Lower leg skin (tissue), 4 donors: ENCODE results near the gene GPD1. TPM values are rescaled to one million over a fixed set of nuclear protein-coding genes. Genes with fewer than 3 reads are reported as not detected.
"Not testable (repeated sequence)": the region's sequence is repeated elsewhere in the genome, so short reads cannot be mapped to it uniquely, and the experiment has no call there.

ENCODE experiments used
- DNase-seq, 2 donors: peaks; one replicate each; pipeline ENCODE4 v3.0.0-alpha.2; 2019; ENCODE audit warnings: low spot score in 2 of 2
- H3K4me3 ChIP-seq: fragments of 200-600 bp; sonication (generic); 2 replicates; pipeline ENCODE4 v1.5.1; 2017; ENCODE audit warnings: mild to moderate bottlenecking, low read depth; ENCODE audit not compliant: poor library complexity, severe bottlenecking
- CTCF ChIP-seq, 3 donors: fragments of 450-650 bp; IDR thresholded peaks; one replicate each; pipeline ENCODE4 v1.5.1; 2016; ENCODE audit warnings: antibody characterized with exemption in 3 of 3, mild to moderate bottlenecking in 3 of 3, moderate library complexity in 2 of 3
- POLR2A ChIP-seq, 2 donors: fragments of 450-650 bp; IDR thresholded peaks; one replicate each; pipeline ENCODE4 v1.6.1; 2016 to 2017; ENCODE audit warnings: antibody characterized with exemption in 2 of 2, mild to moderate bottlenecking in 1 of 2, moderate library complexity in 1 of 2
- WGBS, 2 donors: methylation state at CpG; one replicate each; pipeline ENCODE4 v1.1.5; 2018; 5-methylcytosine and 5-hydroxymethylcytosine counted together
- intact Hi-C: fragments of 100-400 bp; cut with DNase I; formaldehyde crosslinking; loops from one replicate; pipeline ENCODE4 v1.15.0; 2023; ENCODE audit warnings: low total_unique reads
- total RNA-seq, 4 donors: library from RNA; depleted of rRNA; stranded (reverse); fragments of >200 nt; gene quantifications; one replicate each; pipeline ENCODE4 v1.1.0, GENCODE V29; 2016

GPD1 gene
- total RNA-seq, 4 donors from 2014 or later, result 29.9 to 38.8 (median 36.7) TPM

DNA sequence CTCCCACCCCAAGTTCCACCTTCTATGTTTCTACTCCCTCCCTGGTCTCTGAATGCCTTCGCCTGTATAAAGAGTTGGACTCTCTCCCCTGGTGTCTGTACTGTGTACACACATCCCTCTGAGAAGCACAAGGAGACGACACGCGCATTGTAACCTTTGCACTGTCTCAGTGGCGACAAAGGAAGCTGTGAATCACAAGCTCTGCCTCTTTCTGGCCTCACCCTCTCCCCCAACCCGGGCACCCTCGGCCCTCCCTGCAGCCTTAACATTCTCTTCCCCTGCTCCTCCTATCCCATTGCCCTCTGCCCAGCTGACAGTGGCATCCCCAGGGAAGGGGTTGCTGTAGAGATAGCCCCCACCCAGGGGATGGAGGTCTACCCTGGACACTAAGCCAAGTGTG, 21.2 kb upstream of the GPD1 start:
- H3K4me3 ChIP-seq, result no peak overlapping the region
- WGBS, 2 donors, result 82 to 84% methylated on average over 7 of the region's 7 CpGs
- no peak for DNase-seq
- intact Hi-C loops, result no loop called here
- no peak for TF ChIP-seq POLR2A (IDR thresholded peaks at IDR 0.05)
- no peak for TF ChIP-seq CTCF (IDR thresholded peaks at IDR 0.05)

GRCh38 chr12:50083301-50083700, 20.5 kb upstream of the GPD1 start:
- intact Hi-C loops, result no loop called here
- H3K4me3 ChIP-seq, result no peak overlapping the region
- TF ChIP-seq CTCF (IDR thresholded peaks at IDR 0.05), result no peak
- no peak for TF ChIP-seq POLR2A (IDR thresholded peaks at IDR 0.05)
- DNase-seq, result no peak
- WGBS, 2 donors, result 83 to 91% methylated on average over 1 of the region's 1 CpG

GRCh38 chr12:50084409-50084774, 19.4 kb upstream of the GPD1 start:
- intact Hi-C loops, DNase-seq: not testable (repeated sequence)
- WGBS, 2 donors, result 37 to 39% methylated on average over 7 of the region's 7 CpGs

GRCh38 chr12:50084775-50085614, 18.8 kb upstream of the GPD1 start, which contains the start of gene SMARCD1:
Gene SMARCD1 (plus strand): TSS chr12:50085342. CDS start chr12:50085370, 28 bp downstream.
- no peak for TF ChIP-seq POLR2A (IDR thresholded peaks at IDR 0.05)
- TF ChIP-seq CTCF (IDR thresholded peaks at IDR 0.05), result no peak
- 0 to 1% methylated on average over 33 to 40 of the region's 69 CpGs for WGBS, 2 donors
- peak; percentile 89 to 98 for DNase-seq
- intact Hi-C loops, result no loop called here
- peak within 1 kb of the TSS; percentile 69 for H3K4me3 ChIP-seq

More at GRCh38 chr12:50084409-50084774, 19.4 kb upstream of the GPD1 start:
- H3K4me3 ChIP-seq, result peak overlapping the region; percentile 69

DNA sequence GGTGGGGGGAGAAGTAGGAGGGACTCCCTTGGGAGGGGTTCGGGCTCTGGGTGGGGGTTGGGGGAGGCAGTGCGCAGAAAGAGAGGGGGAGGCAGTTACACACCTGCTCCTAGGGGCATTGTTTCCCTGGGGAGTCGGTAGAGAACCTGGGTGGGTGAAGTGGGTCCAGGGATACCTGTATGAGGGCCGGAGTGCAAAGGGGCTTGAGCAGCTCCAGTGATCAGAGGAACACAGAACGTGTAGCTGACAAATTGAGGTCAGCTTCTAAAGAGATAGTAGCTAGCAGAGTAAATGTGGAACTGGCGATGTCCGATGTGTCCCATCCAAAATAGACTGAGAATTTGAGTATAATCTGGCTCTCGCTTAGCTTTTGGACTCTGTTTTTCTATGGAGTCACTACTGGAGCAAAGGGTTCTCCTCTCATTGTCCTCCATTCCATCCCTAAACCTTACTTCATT, 18.2 kb upstream of the GPD1 start:
- H3K4me3 ChIP-seq, result peak overlapping the region; percentile 69
- 5 to 6% methylated on average over 8 of the region's 8 CpGs for whole genome bisulfite sequencing, 2 donors
- DNase-seq, result no peak

More for the DNA sequence above, 18.2 kb upstream of the GPD1 start:
- no peak for TF ChIP-seq POLR2A (IDR thresholded peaks at IDR 0.05)
- TF ChIP-seq CTCF (IDR thresholded peaks at IDR 0.05), result no peak
- intact Hi-C loops, result no loop called here
